PC-9 (cell line): ENCODE data around the gene TDRD6.

Source experiments
- CTCF ChIP-seq: fragments of 200-600 bp; sonication (generic); conservative IDR thresholded peaks from 2 replicates; pipeline ENCODE4 v1.6.1; 2017; ENCODE audit warnings: mixed run types, antibody characterized with exemption, mild to moderate bottlenecking, moderate library complexity
- EZH2 ChIP-seq: fragments of 200-600 bp; sonication (generic); IDR thresholded peaks from 2 replicates; pipeline ENCODE4 v1.8.0; 2017; ENCODE audit warnings: antibody characterized with exemption, low read depth

GRCh38 chr6:46690141-46690755 lies 2.6 kb downstream of the TDRD6 start:
- TF ChIP-seq CTCF = no peak
- no peak for TF ChIP-seq EZH2
